Thyroid gland (tissue), 4 donors: ENCODE results near the gene SPOCK2.

ENCODE experiments used
- POLR2A ChIP-seq, 2 donors: fragments of 450-650 bp; IDR thresholded peaks; one replicate each; pipeline ENCODE4 v1.6.1; 2017; ENCODE audit warnings: antibody characterized with exemption in 2 of 2, mild to moderate bottlenecking in 2 of 2, moderate library complexity in 1 of 2
- TF ChIP-seq, protein P1 (sequence below), 6 experiments: fragments of 200-600 bp in 3 of 6; fragments of 450-650 bp in 3 of 6; sonication (generic) in 3 of 6; IDR thresholded peaks; one replicate each; pipeline ENCODE4 v1.5.1; 2016 to 2019; ENCODE audit warnings: antibody characterized with exemption in 6 of 6, mild to moderate bottlenecking in 2 of 6, inconsistent platforms in 1 of 6, moderate library complexity in 1 of 6

DNA sequence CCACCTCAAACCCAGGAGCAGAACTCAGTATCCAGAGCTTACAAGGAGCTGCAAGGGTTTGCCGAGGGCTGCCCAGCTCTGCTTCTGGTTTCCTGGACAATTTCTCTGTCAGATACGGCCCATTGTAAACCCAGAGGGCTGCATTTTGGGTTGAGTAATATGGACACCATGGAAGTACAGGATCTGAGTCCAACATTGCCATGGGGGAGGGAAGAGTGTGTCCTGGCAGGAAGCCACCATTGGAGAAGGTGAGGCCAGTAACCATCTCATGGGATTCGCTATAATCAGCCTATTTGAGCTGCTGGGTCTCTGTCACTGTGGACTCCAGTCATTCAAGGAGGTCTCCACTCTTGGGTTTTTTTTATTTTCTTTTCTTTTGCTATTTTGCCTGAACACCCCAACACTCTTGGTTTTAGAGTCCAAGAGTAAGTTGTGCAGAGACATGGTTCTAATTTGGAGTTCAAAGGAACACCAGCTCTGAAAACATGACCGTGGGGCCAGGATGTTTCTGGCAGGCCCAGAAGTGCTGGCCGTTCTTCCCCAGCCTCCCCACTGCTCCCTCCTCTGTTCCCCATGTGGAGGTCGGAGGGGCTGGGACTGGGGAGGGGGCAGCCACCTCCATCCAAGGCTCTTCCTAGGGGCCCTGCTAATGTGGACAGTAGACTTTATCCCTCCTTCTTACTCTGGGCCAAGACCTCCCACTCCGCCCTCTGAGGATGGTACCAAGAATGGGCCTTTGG is 77.9 kb downstream of the SPOCK2 start:
- TF ChIP-seq, protein P1, sequence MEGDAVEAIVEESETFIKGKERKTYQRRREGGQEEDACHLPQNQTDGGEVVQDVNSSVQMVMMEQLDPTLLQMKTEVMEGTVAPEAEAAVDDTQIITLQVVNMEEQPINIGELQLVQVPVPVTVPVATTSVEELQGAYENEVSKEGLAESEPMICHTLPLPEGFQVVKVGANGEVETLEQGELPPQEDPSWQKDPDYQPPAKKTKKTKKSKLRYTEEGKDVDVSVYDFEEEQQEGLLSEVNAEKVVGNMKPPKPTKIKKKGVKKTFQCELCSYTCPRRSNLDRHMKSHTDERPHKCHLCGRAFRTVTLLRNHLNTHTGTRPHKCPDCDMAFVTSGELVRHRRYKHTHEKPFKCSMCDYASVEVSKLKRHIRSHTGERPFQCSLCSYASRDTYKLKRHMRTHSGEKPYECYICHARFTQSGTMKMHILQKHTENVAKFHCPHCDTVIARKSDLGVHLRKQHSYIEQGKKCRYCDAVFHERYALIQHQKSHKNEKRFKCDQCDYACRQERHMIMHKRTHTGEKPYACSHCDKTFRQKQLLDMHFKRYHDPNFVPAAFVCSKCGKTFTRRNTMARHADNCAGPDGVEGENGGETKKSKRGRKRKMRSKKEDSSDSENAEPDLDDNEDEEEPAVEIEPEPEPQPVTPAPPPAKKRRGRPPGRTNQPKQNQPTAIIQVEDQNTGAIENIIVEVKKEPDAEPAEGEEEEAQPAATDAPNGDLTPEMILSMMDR (IDR thresholded peaks at IDR 0.05), result no peak
- no peak for TF ChIP-seq POLR2A (IDR thresholded peaks at IDR 0.05)
